ENCODE data around the gene TP53I11. TPM values are rescaled to one million over a fixed set of nuclear protein-coding genes. Genes with fewer than 3 reads are reported as not detected.

TP53I11 gene
- total and polyA plus RNA-seq, 2 of the 13 experiments (the other 11 are each of a cell fraction or from before 2014, with no cell fraction given) = not detected

DNA sequence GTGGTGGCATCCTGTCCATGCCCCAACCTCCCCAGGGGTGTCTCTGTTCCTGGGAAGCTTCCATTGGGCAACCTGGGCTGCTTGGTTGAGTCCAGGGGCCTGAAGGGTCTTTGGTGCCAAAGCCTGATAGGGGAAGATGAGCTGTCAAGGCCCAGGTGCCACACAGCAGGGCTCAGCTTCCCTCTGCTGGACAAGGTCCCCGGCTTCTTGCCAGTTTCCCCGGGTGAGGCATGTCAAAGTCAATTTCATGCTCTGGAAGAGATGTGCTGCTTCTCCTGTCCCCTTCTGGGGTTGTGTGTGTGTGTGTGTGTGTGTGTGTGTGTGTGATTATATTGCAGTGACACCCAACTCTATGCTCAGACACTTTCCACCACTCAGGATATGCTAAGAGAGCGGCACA, 26.9 kb downstream of the TP53I11 start:
- H3K79me2 ChIP-seq (ENCODE audit: insufficient read depth, low read length) = no peaks in the 10 kb centered on the region
- DNase-seq (ENCODE audit: low spot score) (no peak), FAIRE-seq (no peak), ATAC-seq (no peak)
- no peak overlapping the region for H3K4me3 ChIP-seq (replicated peaks in 1 of 3; ENCODE audit: insufficient read depth in 1 of 3, low read depth in 2 of 3, low read length in 3 of 3)
- H4K20me1 ChIP-seq (ENCODE audit: insufficient read depth, low read length) = 0 out of 2 replicates have a peak, but pooled peaks cover 3% of the 10 kb centered on the region
- in situ Hi-C loops (cut with HindIII; ENCODE audit: extremely low pct_ligation_motif_present, low pct_unique_long_range_greater_than_20kb) (no loop called here), intact Hi-C loops (cut with micrococcal nuclease; ENCODE audit: unreplicated experiment) (no loop called here)
- H3K4me2 ChIP-seq (ENCODE audit: low read depth, low read length) = no peak overlapping the region
- ChIA-PET POLR2A (no interaction called here), CTCF (ENCODE audit: low intra/inter-chr PET ratio, low total read pairs) (no interaction called here)
- WGBS (ENCODE audit: low lambda C conversion rate) = no CpG with 5 or more reads among the region's 3 CpGs
- no peak overlapping the region for H2AFZ ChIP-seq (ENCODE audit: low read length)
- no peaks in the 10 kb centered on the region for H3K9me3 ChIP-seq (ENCODE audit: low read length)
- H3K4me1 ChIP-seq (ENCODE audit: insufficient read depth, low read length) = no peaks in the 10 kb centered on the region
- no peak for TF ChIP-seq TARDBP (CRISPR knock-in tag; IDR thresholded peaks at IDR 0.05)
- no peak for TF ChIP-seq CHD4 (IDR thresholded peaks at IDR 0.05; ENCODE audit: borderline replicate concordance, low read length)
- TF ChIP-seq, protein P1, sequence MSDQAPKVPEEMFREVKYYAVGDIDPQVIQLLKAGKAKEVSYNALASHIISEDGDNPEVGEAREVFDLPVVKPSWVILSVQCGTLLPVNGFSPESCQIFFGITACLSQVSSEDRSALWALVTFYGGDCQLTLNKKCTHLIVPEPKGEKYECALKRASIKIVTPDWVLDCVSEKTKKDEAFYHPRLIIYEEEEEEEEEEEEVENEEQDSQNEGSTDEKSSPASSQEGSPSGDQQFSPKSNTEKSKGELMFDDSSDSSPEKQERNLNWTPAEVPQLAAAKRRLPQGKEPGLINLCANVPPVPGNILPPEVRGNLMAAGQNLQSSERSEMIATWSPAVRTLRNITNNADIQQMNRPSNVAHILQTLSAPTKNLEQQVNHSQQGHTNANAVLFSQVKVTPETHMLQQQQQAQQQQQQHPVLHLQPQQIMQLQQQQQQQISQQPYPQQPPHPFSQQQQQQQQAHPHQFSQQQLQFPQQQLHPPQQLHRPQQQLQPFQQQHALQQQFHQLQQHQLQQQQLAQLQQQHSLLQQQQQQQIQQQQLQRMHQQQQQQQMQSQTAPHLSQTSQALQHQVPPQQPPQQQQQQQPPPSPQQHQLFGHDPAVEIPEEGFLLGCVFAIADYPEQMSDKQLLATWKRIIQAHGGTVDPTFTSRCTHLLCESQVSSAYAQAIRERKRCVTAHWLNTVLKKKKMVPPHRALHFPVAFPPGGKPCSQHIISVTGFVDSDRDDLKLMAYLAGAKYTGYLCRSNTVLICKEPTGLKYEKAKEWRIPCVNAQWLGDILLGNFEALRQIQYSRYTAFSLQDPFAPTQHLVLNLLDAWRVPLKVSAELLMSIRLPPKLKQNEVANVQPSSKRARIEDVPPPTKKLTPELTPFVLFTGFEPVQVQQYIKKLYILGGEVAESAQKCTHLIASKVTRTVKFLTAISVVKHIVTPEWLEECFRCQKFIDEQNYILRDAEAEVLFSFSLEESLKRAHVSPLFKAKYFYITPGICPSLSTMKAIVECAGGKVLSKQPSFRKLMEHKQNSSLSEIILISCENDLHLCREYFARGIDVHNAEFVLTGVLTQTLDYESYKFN (CRISPR knock-in tag; conservative IDR thresholded peaks at IDR 0.05) = no peak
- TF ChIP-seq HES4 (CRISPR knock-in tag; IDR thresholded peaks at IDR 0.05; ENCODE audit: borderline replicate concordance) = no peak
- no peak for TF ChIP-seq KLF15 (CRISPR knock-in tag; IDR thresholded peaks at IDR 0.05; ENCODE audit: borderline replicate concordance)
- TF ChIP-seq NR3C1 (CRISPR knock-in tag; IDR thresholded peaks at IDR 0.05) = no peak
- TF ChIP-seq JUND (CRISPR knock-in tag; IDR thresholded peaks at IDR 0.05) = no peak
- TF ChIP-seq, protein P2, sequence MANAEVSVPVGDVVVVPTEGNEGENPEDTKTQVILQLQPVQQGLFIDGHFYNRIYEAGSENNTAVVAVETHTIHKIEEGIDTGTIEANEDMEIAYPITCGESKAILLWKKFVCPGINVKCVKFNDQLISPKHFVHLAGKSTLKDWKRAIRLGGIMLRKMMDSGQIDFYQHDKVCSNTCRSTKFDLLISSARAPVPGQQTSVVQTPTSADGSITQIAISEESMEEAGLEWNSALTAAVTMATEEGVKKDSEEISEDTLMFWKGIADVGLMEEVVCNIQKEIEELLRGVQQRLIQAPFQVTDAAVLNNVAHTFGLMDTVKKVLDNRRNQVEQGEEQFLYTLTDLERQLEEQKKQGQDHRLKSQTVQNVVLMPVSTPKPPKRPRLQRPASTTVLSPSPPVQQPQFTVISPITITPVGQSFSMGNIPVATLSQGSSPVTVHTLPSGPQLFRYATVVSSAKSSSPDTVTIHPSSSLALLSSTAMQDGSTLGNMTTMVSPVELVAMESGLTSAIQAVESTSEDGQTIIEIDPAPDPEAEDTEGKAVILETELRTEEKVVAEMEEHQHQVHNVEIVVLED (CRISPR knock-in tag; IDR thresholded peaks at IDR 0.05; ENCODE audit: borderline replicate concordance) = no peak
- no peak for TF ChIP-seq ZFAT (CRISPR knock-in tag; conservative IDR thresholded peaks at IDR 0.05)
- TF ChIP-seq ETV5 (CRISPR knock-in tag; IDR thresholded peaks at IDR 0.05; ENCODE audit: borderline replicate concordance) = no peak
- TF ChIP-seq, protein P3, sequence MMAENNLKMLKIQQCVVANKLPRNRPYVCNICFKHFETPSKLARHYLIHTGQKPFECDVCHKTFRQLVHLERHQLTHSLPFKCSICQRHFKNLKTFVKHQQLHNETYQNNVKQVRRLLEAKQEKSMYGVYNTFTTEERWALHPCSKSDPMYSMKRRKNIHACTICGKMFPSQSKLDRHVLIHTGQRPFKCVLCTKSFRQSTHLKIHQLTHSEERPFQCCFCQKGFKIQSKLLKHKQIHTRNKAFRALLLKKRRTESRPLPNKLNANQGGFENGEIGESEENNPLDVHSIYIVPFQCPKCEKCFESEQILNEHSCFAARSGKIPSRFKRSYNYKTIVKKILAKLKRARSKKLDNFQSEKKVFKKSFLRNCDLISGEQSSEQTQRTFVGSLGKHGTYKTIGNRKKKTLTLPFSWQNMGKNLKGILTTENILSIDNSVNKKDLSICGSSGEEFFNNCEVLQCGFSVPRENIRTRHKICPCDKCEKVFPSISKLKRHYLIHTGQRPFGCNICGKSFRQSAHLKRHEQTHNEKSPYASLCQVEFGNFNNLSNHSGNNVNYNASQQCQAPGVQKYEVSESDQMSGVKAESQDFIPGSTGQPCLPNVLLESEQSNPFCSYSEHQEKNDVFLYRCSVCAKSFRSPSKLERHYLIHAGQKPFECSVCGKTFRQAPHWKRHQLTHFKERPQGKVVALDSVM (CRISPR knock-in tag; IDR thresholded peaks at IDR 0.05) = no peak
- TF ChIP-seq, protein P4, sequence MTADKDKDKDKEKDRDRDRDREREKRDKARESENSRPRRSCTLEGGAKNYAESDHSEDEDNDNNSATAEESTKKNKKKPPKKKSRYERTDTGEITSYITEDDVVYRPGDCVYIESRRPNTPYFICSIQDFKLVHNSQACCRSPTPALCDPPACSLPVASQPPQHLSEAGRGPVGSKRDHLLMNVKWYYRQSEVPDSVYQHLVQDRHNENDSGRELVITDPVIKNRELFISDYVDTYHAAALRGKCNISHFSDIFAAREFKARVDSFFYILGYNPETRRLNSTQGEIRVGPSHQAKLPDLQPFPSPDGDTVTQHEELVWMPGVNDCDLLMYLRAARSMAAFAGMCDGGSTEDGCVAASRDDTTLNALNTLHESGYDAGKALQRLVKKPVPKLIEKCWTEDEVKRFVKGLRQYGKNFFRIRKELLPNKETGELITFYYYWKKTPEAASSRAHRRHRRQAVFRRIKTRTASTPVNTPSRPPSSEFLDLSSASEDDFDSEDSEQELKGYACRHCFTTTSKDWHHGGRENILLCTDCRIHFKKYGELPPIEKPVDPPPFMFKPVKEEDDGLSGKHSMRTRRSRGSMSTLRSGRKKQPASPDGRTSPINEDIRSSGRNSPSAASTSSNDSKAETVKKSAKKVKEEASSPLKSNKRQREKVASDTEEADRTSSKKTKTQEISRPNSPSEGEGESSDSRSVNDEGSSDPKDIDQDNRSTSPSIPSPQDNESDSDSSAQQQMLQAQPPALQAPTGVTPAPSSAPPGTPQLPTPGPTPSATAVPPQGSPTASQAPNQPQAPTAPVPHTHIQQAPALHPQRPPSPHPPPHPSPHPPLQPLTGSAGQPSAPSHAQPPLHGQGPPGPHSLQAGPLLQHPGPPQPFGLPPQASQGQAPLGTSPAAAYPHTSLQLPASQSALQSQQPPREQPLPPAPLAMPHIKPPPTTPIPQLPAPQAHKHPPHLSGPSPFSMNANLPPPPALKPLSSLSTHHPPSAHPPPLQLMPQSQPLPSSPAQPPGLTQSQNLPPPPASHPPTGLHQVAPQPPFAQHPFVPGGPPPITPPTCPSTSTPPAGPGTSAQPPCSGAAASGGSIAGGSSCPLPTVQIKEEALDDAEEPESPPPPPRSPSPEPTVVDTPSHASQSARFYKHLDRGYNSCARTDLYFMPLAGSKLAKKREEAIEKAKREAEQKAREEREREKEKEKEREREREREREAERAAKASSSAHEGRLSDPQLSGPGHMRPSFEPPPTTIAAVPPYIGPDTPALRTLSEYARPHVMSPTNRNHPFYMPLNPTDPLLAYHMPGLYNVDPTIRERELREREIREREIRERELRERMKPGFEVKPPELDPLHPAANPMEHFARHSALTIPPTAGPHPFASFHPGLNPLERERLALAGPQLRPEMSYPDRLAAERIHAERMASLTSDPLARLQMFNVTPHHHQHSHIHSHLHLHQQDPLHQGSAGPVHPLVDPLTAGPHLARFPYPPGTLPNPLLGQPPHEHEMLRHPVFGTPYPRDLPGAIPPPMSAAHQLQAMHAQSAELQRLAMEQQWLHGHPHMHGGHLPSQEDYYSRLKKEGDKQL (CRISPR knock-in tag; IDR thresholded peaks at IDR 0.05; ENCODE audit: low read depth) = no peak
- BruUV-seq (replicated peaks) = no TSS peak
- H3K36me3 ChIP-seq (replicated peaks in 1 of 2; ENCODE audit: control insufficient read depth in 1 of 2, insufficient read depth in 2 of 2, low read length in 2 of 2) = no peaks in the 10 kb centered on the region
- no peak overlapping the region for H3K27ac ChIP-seq (ENCODE audit: extremely low read length, insufficient read depth, low read length)
- H3K9ac ChIP-seq (ENCODE audit: insufficient read depth, low read depth, low read length) = no peak overlapping the region
- peaks cover 1 to 11% of the 10 kb centered on the region in 2 experiments; a peak in 3 of 5 replicates for H3K27me3 ChIP-seq (ENCODE audit: control insufficient read depth in 1 of 2, insufficient read depth in 2 of 2, low read length in 2 of 2)

All from HepG2 (cell line).